OCI-M2 (cell line): ENCODE measurements around the gene ABCA9.
"Not testable (repeated sequence)": the region's sequence is repeated elsewhere in the genome, so short reads cannot be mapped to it uniquely, and the experiment has no call there.

Source experiments
- DNase-seq: peaks from one replicate; lab custom pipeline; 2025; ENCODE audit not compliant: unreplicated experiment; lab: John Stamatoyannopoulos, UW

The ABCA9 gene

GRCh38 chr17:69044371-69044770, 16.4 kb downstream of the ABCA9 start:
- no peak for DNase-seq

- DNase-seq, result no peak
These were observed 17.5 kb downstream of the ABCA9 start for GRCh38 chr17:69043098-69043734.

GRCh38 chr17:69042308-69042707, 18.4 kb downstream of the ABCA9 start:
- DNase-seq, result no peak

- DNase-seq, result no peak
These were observed 28.9 kb downstream of the ABCA9 start for GRCh38 chr17:69031839-69032238.

GRCh38 chr17:69030169-69030568, 30.6 kb downstream of the ABCA9 start:
- DNase-seq, result no peak

GRCh38 chr17:69018687-69019086, 42.0 kb downstream of the ABCA9 start:
- DNase-seq, result no peak

GRCh38 chr17:69018022-69018615, 42.6 kb downstream of the ABCA9 start:
- no peak for DNase-seq

- DNase-seq, result no peak
These were observed 45.1 kb downstream of the ABCA9 start for GRCh38 chr17:69015631-69016030.

- DNase-seq, result no peak
These were observed 47.6 kb downstream of the ABCA9 start for GRCh38 chr17:69012895-69013805.

GRCh38 chr17:69009930-69010329, 50.8 kb downstream of the ABCA9 start:
- no peak for DNase-seq

- not testable (repeated sequence) for DNase-seq
These were observed 56.0 kb downstream of the ABCA9 start for GRCh38 chr17:69004759-69005158.

GRCh38 chr17:68999743-69000142, 61.0 kb downstream of the ABCA9 start:
- not testable (repeated sequence) for DNase-seq

GRCh38 chr17:68993112-68993511, 67.6 kb downstream of the ABCA9 start:
- DNase-seq, result no peak

GRCh38 chr17:68987966-68988365, 72.8 kb downstream of the ABCA9 start:
- DNase-seq, result no peak

- no peak for DNase-seq
These were observed 79.4 kb downstream of the ABCA9 start for GRCh38 chr17:68981288-68981687.

- no peak for DNase-seq
These were observed 87.5 kb downstream of the ABCA9 start for GRCh38 chr17:68973098-68973846.

GRCh38 chr17:68972119-68972704, 88.5 kb downstream of the ABCA9 start:
- DNase-seq, result no peak

GRCh38 chr17:68969101-68969500, 91.6 kb downstream of the ABCA9 start:
- no peak for DNase-seq

GRCh38 chr17:68963958-68964357, 96.8 kb downstream of the ABCA9 start:
- DNase-seq, result no peak

GRCh38 chr17:68961214-68961882, 99.4 kb downstream of the ABCA9 start:
- no peak for DNase-seq
